Measurements from ENCODE around the gene ZNF780B.

- TF ChIP-seq POLR2A (IDR thresholded peaks at IDR 0.05; ENCODE audit: low read depth, low read length), result no peak
- no peak for TF ChIP-seq CTCF (IDR thresholded peaks at IDR 0.05; ENCODE audit: extremely low read depth in 1 of 2, insufficient read depth in 1 of 2, low read depth in 1 of 2, low read length in 2 of 2)
- TF ChIP-seq POLR2AphosphoS5 (IDR thresholded peaks at IDR 0.05; ENCODE audit: insufficient read depth, low read depth, low read length), result no peak
- no peak for TF ChIP-seq EZH2 (IDR thresholded peaks at IDR 0.05; ENCODE audit: borderline replicate concordance, low read depth, low read length, severe bottlenecking)
- TF ChIP-seq, protein P1, sequence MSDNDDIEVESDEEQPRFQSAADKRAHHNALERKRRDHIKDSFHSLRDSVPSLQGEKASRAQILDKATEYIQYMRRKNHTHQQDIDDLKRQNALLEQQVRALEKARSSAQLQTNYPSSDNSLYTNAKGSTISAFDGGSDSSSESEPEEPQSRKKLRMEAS (IDR thresholded peaks at IDR 0.05; ENCODE audit: insufficient read depth, insufficient read length), result no peak
- TF ChIP-seq FOS (IDR thresholded peaks at IDR 0.05; ENCODE audit: borderline replicate concordance, insufficient read depth, low read length), result no peak
Observed at GRCh38 chr19:40055049-40055448, 982 bp downstream of the ZNF780B start.
